ENCODE results near the gene PPIL4. TPM values are rescaled to one million over a fixed set of nuclear protein-coding genes. Genes with fewer than 3 reads are reported as not detected.
A peak's percentile ranks its signal among the peaks of the same experiment; 100 is the strongest.

Gene PPIL4
- total RNA-seq, 2 donors from 2014 or later, result 18.1 to 23.3 TPM

DNA sequence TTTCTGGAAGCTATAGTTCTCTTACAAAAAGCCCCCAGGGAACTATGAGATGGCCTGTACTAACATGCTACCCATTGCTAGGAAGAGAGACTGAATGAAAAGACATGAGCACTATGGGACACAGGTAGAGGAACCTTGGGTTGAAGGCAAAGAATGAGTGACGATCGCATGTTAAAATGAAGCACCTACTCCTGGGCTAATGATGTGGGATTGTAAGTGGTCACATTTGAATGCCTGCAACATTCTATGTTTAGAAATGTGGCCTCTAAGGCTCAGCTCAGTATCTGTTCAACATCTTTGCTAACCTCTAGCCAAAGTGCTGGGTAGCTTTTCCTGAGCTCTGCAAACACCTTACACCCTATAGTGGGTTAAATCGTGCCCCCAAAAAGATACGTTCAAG, 55.9 kb downstream of the PPIL4 start:
- ATAC-seq, result no peak
- DNase-seq, result no peak
- intact Hi-C loops (cut with DNase I), result no loop called here

DNA sequence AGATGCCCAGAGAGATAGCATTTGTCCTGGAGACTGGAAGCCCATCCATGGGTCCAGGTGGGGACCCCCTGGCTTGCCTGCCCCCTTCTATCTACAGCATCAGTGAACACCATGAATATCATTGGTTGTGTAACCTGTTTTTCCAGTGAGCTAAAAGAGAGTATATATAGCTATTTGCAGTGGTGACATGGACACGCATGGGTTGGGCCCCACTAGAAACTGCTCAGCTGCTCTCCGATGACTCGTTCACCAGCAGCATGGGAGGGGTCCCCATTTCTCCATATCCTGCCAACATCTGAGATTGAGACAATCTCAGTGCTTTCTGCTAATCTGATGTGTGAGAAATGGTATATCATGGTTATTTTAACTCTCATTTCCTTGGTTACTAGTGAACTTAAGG, 57.0 kb downstream of the PPIL4 start:
- ATAC-seq (no peak), DNase-seq (no peak)
- intact Hi-C loops (cut with DNase I), result no loop called here

- DNase-seq (no peak), ATAC-seq (no peak)
- intact Hi-C loops (cut with DNase I), result no loop called here
These were observed 58.5 kb downstream of the PPIL4 start for GRCh38 chr6:149487316-149487715.

DNA sequence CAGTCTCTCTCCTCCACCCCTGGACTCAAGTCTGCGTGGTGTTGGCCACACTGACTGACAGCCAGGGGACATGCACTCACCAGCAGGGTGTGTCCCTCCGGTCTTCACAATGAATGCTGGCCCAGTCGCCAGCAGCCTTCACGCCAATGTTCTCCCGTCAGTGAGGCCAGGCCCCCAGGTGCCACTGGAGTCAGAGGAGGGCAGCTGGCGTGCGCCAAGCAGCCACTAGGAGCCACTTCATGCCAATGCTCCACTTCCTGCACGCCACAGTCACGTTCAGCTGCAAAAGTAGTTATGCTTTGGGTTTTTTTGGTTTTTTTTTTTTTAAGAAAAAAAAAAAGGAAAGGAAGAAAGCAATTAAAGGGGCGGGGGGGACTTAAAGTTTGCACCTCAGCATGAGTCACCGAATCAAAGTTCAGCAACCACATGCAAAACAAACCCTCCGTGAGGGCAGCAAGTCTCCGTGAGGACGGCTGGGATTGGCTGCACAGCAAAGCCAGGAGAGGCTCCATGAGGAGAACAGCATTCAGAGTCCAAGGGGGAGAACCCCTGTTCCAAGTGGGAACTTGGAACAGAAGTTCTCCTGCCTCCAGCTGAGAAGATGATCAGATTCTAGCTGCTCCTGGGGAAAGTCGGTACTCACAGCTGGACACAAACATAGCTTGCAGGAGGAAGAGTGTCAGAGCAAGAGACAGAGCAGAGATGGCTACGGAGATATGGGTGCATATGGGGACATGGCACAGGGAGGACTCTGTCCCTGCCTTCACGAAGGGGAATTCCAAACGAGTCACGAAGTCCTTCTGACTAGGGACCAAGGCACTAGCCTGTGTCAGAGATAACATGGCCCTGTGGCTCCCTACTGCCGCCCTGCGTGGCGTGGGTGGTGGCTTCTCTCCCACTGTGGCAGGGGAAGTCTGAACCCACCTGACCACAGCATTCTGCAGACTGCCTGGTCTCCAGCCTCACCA, 60.8 kb downstream of the PPIL4 start, which contains the start of gene ZC3H12D:
Gene ZC3H12D, minus strand, starts transcription at position 282 of the 968 bp plus-strand sequence. CDS start 10,471 bp downstream, outside the sequence.
- intact Hi-C loops (cut with DNase I), result no loop called here
- DNase-seq, result peak; percentile 59
- peak; percentile 56 to 58 for ATAC-seq

DNA sequence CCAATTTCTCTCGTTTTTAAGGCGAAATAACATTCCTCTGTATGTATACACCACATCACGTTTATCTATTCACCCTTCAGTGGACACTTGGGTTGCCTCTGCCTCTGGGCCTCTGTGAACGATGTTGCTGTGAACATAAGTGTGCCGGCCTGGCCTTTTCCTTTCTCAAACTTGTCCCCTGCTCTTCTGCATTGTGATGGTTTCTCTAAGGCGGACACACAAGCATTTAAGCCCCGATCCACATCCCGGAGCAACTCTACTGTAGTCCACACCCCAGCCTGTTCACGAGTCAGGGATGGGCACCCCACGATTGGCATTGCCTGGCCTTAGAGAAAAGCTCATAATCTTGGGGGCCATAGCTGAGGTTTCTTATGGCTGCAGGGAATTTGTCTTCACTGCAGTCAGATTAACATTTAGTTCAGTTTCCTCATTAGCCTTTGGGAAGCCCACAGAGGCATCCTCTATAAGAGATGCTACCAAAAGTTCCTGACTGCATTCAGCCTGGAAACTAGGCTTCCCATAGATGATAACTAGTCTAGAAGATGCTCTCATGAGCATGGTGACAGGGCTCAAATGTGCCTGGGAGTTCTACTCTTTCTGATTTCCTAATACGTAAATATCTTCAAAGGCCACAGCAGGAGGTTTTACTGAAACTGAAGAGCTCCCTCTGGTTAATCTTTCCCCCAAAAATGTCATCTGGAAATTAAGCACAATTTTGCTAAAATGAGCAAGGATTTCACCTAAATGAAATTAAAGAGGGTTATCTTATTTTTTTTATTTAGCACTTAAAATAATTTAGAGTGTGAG, 61.8 kb downstream of the PPIL4 start:
- intact Hi-C loops (cut with DNase I), result no loop called here
- no peak for DNase-seq
- no peak for ATAC-seq

- intact Hi-C loops (cut with DNase I), result no loop called here
- DNase-seq (no peak), ATAC-seq (peak in 1 of 2 donors; percentile 11)
These were observed 62.5 kb downstream of the PPIL4 start for GRCh38 chr6:149483334-149483725.

DNA sequence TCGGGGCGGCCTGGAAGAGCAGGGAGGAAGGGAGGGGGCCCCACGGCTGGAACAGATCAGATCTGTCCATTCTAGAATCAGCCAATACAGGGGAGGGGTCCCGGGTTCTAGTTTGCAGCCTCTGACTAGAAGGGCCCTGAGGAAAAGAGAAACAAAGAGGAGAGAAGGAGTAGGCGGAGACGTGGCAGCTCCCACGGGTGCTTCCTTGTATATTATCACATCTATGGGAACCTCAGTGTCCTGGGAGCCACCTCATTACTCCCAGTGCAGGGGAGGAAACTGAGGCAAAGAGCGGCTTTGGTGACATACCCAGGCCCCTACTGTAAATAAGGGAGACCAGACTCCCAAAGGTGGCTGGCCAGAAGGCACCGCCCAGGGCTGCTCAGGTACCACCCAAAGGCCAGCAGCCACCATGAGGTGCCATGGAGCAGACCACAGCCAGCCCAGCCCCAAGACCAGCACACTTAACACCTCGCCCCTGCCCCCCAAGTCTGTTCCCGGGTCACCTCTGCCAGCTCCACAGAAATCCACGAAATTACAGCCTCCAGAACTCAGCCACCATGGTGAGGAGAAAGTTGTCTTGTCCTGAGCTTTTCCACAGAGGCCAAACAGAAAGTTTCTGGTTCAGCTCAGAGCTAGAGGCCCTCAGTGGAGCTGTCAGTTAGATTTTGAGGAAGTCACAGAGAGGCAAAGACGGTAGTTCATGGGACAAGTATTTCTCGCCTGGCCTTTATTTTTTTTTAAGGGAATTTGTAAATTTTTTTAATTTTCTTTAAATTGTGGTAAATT, 63.1 kb downstream of the PPIL4 start:
- intact Hi-C loops (cut with DNase I), result no loop called here
- peak in 1 of 2 donors; percentile 40 for ATAC-seq
- no peak for DNase-seq

DNA sequence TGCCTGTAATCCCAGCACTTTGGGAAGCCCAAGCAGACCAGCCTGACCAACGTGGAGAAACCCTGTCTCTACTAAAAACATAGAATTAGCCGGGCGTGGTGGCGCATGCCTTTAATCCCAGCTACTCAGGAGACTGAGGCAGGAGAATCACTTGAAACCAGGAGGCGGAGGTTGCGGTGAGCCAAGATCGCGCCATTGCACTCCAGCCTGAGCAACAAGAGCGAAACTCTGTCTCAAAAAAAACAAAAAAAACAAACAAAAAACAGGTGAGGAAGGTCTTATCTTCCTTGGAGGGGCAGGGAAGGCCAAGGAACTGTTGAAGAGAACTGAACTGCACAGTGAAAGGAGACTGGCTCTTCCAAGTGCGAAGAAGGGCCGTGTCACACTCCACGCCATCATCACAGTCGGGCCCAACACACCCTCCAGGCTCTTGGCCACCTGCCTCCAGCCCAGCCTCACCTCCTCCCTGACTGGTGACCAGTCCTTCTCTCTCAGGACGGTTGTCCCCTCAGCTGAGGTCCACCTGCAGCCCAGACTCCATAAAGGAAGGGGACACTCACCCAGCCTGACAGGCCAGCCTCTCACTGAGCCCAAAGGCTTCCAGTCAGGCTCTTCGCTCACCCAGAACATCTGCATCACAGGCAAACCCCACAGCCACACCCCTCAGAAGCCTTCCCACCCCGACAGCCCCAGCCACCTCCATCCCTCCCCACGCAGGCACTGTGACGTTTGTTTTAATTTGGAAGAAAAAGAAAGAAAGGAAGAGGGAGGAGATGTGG, 65.2 kb downstream of the PPIL4 start:
- intact Hi-C loops (cut with DNase I), result no loop called here

GRCh38 chr6:149478631-149479314, 67.1 kb downstream of the PPIL4 start:
- no peak for DNase-seq
- intact Hi-C loops (cut with DNase I), result no loop called here
- ATAC-seq, result no peak

More for the DNA sequence above, 65.2 kb downstream of the PPIL4 start:
- DNase-seq (no peak), ATAC-seq (no peak)

DNA sequence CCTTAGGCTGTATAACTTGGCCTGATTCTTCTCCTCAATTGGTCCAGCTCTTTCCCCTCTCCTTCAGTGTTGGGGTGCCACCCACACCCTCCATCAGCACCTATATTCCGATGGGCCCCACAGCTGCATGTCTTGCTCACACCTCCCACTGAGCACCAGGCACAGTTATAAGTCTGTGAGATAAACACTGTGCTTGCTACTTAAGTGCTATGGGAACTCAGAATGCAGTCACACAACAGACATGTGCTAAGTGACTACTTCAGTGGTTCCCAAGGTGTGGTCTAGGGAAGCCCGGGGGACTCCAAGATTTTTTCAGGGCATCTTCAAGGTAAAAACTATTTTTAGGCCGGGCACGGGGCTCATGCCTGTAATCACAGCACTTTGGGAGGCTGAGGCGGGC, 68.3 kb downstream of the PPIL4 start:
- DNase-seq, result no peak

DNA sequence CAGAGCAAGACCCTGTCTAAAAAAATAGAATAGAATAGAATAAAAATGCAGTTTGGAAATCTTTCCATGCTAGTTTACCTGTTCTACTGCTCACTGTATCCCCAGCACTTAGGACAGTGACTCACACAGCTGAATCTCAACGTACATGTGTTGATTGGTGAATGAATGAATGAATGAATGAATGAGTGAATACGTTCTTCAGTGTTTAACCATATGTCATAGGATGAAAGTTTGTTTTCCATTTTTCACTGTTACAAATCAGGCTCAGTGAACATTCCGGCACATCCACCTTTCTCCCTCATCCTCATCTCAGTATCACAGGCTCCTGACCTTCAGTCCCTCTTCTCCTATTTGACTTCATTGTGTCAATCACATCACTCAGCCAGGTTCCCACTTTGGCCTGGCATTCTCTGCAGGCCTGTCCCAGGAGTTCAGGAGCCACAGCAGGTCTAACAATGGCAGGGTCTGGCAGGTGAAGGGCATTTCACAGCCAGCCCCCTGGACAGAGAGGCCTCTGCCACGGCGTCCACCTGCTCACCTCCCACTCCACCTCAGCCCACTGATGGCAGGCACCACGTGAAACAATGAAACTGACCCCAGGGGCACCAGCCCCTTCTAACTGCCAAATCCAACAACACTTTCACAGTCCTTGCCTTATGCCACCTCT, 68.9 kb downstream of the PPIL4 start:
- intact Hi-C loops (cut with DNase I), result no loop called here
- no peak for DNase-seq
- ATAC-seq, result no peak

More for the DNA sequence above, 68.3 kb downstream of the PPIL4 start:
- no peak for ATAC-seq
- intact Hi-C loops (cut with DNase I), result no loop called here

DNA sequence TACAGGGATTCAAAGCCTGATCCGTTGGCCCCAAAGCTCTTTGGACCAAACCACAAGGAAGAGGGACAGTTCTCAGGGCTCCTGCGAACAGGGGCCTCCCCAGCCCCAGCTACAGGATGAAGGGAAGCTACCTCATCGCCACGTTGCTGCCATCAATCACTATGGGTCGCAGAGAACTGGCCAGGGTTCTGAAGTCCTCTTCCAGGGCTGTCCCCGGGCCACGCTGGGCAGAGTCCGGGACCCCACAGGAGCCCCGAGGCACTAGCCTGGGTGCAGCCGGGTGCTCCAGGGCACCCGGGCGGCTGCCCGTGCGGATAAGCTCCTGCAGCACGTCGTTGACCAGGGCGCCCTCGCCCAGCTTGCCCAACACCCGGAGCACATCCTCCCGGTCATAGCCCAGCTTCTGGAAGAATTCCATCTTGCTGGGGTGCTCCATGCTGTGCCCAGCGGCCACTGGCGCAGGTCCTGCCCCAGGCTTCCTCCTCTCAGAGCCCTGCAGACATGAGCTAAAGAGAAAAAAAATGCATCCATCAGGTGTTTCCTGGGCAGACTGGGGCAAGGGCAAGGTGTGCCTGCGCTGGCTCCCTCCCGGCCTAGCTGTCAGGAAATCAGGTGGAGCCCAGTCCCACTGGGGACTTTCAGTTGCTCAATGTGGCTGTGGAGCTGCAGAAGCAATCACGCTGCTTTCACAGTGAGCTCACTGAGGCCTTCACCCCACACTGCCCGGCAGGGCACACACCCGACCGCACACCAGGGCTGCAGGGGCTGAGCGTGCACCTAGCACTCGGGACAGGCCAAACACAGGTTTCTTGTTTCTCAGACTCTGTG, 71.5 kb downstream of the PPIL4 start:
- ATAC-seq (peak in 1 of 2 donors; percentile 28), DNase-seq (no peak)
- intact Hi-C loops (cut with DNase I), result no loop called here

- peak; percentile 83 to 90 for ATAC-seq
- peak; percentile 55 for DNase-seq
- intact Hi-C loops (cut with DNase I), result no loop called here
These were observed 72.5 kb downstream of the PPIL4 start for GRCh38 chr6:149473080-149474052.

DNA sequence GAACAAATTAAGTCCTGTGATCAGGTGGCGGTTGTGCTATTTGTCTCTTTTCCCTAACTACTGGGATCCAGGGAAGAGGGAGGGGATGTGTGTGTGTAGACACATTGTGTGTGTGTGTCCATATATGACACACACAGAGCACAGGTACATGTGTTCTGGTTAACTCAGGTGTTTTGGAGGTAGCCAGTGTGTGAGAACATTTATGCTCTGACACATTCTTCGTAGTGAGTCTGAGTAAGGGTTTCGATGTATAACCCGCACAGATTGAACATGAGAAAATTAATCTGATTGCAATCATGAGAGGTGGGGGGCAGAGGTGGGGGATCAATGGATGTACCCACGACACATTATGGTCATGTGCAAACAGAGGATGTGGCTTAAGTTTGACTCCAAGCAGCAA, 73.6 kb downstream of the PPIL4 start:
- intact Hi-C loops (cut with DNase I), result no loop called here
- no peak for ATAC-seq
- DNase-seq, result no peak

GRCh38 chr6:149471801-149472200, 74.0 kb downstream of the PPIL4 start:
- intact Hi-C loops (cut with DNase I), result no loop called here
- ATAC-seq (no peak), DNase-seq (no peak)
